AG20443 (cell line): ENCODE results near the gene GPR63.
A peak's percentile ranks its signal among the peaks of the same experiment; 100 is the strongest.
"Not testable (repeated sequence)": the region's sequence is repeated elsewhere in the genome, so short reads cannot be mapped to it uniquely, and the experiment has no call there.

Experiments
- DNase-seq: peaks from one replicate; pipeline ENCODE4 v3.0.0; 2012; ENCODE audit warnings: low spot score, mixed read lengths

Gene GPR63

GRCh38 chr6:96837081-96837971, at the start of gene GPR63:
GPR63 (minus strand) TSS chr6:96837477; CDS start chr6:96799731, 37,746 bp downstream.
- peak; percentile 82 for DNase-seq

DNA sequence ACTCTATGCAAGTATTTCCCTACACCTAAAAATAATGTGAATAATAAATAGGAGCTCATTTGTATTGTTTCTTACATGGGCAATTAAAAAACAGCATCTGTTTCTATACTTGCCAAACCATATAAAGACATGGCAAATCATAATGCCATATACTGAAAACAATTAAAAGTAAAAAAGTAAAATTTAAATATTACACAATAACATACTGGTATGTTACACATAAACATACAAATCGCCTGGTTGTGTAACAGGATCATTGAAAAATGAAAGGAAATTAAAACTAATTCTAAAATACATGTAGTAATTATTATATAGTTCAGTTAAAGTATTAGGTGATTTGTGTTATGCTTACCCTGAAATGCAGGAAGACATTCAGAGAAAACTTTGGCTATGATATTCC, 49.2 kb upstream of the GPR63 start:
- no peak for DNase-seq

- DNase-seq: not testable (repeated sequence)
Measured at GRCh38 chr6:96885187-96885631, 47.9 kb upstream of the GPR63 start.

GRCh38 chr6:96878143-96878542, 40.9 kb upstream of the GPR63 start:
- no peak for DNase-seq

- no peak for DNase-seq
Measured at GRCh38 chr6:96876886-96877545, 39.7 kb upstream of the GPR63 start.

DNA sequence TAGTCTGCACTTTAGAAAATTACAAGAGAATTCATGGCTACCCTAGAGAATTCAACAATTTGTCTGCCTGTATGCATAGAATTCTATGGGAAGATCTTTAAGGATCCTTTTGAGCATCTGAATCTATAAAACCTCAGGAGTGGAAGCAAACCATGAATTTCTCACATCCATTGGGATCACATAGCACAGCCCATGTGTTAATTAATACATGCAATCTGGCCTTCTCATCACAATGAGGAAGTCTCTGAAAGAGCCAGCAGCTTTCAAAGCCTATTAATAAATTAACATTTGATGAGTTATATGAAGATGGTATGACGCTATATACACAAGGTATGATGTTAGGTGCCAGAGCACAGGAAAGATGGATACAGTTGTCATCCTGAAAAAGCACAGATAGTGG, 35.7 kb upstream of the GPR63 start:
- DNase-seq: no peak

DNA sequence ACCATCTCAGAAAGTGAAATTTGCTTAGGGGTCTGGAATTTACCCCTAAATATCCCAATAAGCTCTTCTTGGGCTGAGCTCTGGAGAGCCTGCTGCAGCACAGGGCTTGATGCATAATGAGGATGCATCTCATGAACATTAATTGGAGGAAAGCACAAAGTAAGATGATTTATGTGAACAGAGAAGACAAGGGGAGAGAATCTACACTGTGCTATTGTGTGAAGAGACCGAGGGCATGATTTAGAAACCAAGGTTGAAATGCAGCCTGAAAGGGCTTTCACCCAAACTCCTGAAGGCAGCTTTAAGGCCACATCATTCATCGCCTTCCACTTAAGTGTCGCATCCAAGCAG, 27.8 kb upstream of the GPR63 start:
- no peak for DNase-seq

GRCh38 chr6:96864216-96865054, 27.2 kb upstream of the GPR63 start:
- no peak for DNase-seq

GRCh38 chr6:96862560-96862959, 25.3 kb upstream of the GPR63 start:
- no peak for DNase-seq

- no peak for DNase-seq
Measured at GRCh38 chr6:96861588-96861987, 24.3 kb upstream of the GPR63 start.

GRCh38 chr6:96856856-96857255, 19.6 kb upstream of the GPR63 start:
- DNase-seq: no peak

DNA sequence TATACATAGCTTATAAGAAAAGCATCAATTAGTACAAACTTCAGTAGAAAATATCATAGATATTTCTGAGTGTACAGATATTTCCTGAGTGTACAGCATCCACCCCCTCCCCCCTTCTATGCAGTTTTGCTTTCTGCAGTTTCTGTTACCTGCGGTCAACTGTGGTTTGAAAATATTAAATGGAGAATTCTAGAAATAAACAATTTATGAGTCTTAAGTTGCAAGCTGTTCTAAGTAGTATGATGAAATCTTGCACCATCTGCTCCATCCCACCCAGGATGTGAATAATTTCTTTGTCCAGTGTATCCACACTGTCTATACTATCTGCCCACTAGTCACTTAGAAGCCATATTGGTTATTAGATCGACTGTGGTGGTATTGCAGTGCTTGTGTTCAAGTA, 15.8 kb upstream of the GPR63 start:
- DNase-seq: no peak

DNA sequence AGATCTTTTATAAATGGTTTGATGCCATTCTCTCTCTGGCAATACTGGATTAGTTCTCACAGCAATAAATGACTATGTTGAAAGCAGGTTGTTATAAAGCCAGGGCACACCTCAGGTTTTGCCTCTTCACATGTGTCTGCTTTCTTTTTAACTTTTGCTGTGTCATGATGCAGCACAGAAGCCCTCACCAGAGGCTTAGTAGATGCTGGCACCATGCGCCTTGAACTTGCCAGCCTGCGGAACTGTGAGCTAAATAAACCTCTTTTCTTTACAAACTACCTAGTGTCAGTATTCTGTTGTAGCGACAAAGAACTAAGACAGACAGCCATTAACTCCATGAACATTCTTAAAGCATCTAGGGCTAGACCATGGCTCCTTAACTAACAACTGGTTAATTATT, 15.3 kb upstream of the GPR63 start:
- no peak for DNase-seq

- DNase-seq: no peak
Measured at GRCh38 chr6:96851858-96852257, 14.6 kb upstream of the GPR63 start.

GRCh38 chr6:96849615-96850014, 12.3 kb upstream of the GPR63 start:
- DNase-seq: no peak

DNA sequence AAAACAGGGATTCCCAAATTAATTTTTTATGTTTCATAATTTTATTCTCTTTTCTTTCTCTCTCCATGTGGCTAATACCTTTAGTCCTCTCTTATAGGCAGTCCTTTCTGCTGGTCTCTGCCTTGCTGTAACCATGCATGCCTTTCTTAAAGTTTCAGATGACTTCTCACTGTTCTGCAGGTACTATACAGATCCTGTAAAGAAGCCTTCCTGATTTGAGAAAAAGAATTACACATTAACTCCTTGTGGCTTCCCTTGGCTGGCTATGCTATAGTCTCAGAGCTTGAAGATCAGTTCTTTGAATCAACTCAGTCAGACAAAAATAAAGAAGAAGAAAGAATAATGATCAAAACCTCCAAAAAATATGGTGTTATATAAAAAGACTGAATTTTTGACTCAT, 7.3 kb upstream of the GPR63 start:
- no peak for DNase-seq

DNA sequence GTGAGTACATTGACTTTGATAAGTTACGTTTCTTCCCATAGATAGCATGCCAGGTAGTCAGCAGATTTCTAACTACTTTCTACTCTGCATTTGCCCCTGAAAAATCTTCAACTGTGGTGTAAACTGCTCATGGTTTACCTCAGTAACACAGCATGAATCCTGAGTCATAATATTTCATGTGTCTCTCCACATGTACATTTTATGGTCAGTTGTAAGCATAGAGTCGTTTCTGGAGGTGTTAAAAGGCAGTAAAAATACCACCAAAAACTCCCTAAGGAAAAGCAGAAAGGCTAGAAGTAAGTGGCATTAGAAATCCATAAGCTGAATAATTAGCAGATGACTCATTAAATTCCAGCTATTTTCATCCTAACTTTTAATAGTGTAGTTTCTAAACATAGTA, 4.1 kb upstream of the GPR63 start:
- DNase-seq: no peak

GRCh38 chr6:96836631-96837080, 621 bp downstream of the GPR63 start:
- DNase-seq: no peak

GRCh38 chr6:96834070-96834469, 3.2 kb downstream of the GPR63 start:
- DNase-seq: no peak

GRCh38 chr6:96832780-96833179, 4.5 kb downstream of the GPR63 start:
- DNase-seq: no peak

DNA sequence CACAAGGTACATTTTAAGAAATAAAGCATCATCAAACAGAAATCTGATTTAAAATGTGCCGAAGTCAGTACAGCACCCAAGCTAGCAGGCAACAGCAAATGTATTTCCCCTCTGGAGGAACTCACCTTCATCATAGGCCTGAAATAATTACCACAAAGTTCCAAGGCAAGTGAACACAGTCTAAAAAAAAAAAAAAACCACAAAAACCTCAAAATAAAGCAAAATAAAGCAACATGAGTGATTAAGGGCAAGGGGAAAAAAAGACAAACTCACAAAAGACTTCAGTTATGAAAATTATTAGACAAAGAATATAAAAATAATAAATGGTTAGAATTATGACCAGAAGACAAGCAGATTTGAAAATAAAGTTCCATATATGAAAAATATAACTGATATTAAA, 10.4 kb downstream of the GPR63 start:
- DNase-seq: no peak

DNA sequence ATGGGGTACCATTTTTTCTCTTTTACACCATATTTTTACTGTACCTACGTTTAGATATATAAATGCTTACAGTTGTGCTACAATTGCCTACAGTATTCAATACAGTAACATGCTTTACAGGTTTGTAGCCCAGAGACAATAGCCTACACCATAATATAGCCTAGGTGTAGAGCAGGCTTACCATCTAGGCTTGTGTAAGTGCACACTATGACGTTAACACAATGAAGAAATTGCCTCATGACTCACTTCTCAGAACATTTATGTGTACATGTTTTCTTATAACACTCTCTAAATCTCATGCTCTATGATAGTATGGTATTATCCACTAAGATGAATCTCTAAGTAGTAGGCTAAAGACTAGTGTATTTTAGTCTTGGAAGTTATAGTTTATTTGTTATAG, 13.5 kb downstream of the GPR63 start:
- DNase-seq: no peak

- DNase-seq: no peak
Measured at GRCh38 chr6:96821034-96821433, 16.2 kb downstream of the GPR63 start.
